HG02852 (cell line): ENCODE results near the gene SPECC1L.

Experiments used
- ATAC-seq: cut with Tn5 transposase; IDR thresholded peaks from one replicate; pipeline ENCODE4 v1.9.1; 2021; ENCODE audit warnings: mild to moderate bottlenecking, moderate library complexity; ENCODE audit not compliant: unreplicated experiment

Gene SPECC1L

GRCh38 chr22:24319451-24319850 is 48.8 kb downstream of the SPECC1L start:
- no peak for ATAC-seq

GRCh38 chr22:24321999-24322398 is 51.4 kb downstream of the SPECC1L start:
- no peak for ATAC-seq

- ATAC-seq, result no peak
Observed at GRCh38 chr22:24322522-24322921, 51.9 kb downstream of the SPECC1L start.

GRCh38 chr22:24323233-24323632 is 52.6 kb downstream of the SPECC1L start:
- no peak for ATAC-seq

GRCh38 chr22:24323695-24324094 is 53.1 kb downstream of the SPECC1L start:
- no peak for ATAC-seq

GRCh38 chr22:24324137-24324536 is 53.5 kb downstream of the SPECC1L start:
- ATAC-seq, result no peak

GRCh38 chr22:24325105-24325757 is 54.6 kb downstream of the SPECC1L start:
- no peak for ATAC-seq

- no peak for ATAC-seq
Observed at GRCh38 chr22:24326266-24326665, 55.6 kb downstream of the SPECC1L start.

GRCh38 chr22:24327832-24328231 is 57.2 kb downstream of the SPECC1L start:
- ATAC-seq, result no peak

- no peak for ATAC-seq
Observed at GRCh38 chr22:24329453-24329852, 58.8 kb downstream of the SPECC1L start.

- ATAC-seq, result no peak
Observed at GRCh38 chr22:24330636-24331035, 60.0 kb downstream of the SPECC1L start.

GRCh38 chr22:24331468-24332440 is 61.1 kb downstream of the SPECC1L start:
- ATAC-seq, result no peak

- no peak for ATAC-seq
Observed at GRCh38 chr22:24333301-24333700, 62.7 kb downstream of the SPECC1L start.

GRCh38 chr22:24335496-24335895 is 64.9 kb downstream of the SPECC1L start:
- no peak for ATAC-seq

- ATAC-seq, result no peak
Observed at GRCh38 chr22:24337894-24338645, 67.4 kb downstream of the SPECC1L start.

GRCh38 chr22:24338726-24339451 is 68.3 kb downstream of the SPECC1L start:
- no peak for ATAC-seq

- no peak for ATAC-seq
Observed at GRCh38 chr22:24339452-24339747, 68.8 kb downstream of the SPECC1L start.

- ATAC-seq, result no peak
Observed at GRCh38 chr22:24341627-24342026, 71.0 kb downstream of the SPECC1L start.

- ATAC-seq, result no peak
Observed at GRCh38 chr22:24350627-24351026, 80.0 kb downstream of the SPECC1L start.

GRCh38 chr22:24353121-24353520 is 82.5 kb downstream of the SPECC1L start:
- ATAC-seq, result no peak

- ATAC-seq, result no peak
Observed at GRCh38 chr22:24355574-24355973, 84.9 kb downstream of the SPECC1L start.
